Skeletal muscle tissue (tissue), 4 donors: ENCODE results near the gene C2CD4B. TPM values are rescaled to one million over a fixed set of nuclear protein-coding genes. Genes with fewer than 3 reads are reported as not detected.

ENCODE experiments used
- H3K27ac ChIP-seq: one replicate; pipeline ENCODE4 v1.7.0; 2013; ENCODE audit warnings: mild to moderate bottlenecking, low read depth, low read length, inconsistent platforms
- H3K27me3 ChIP-seq, 3 donors: one replicate each; pipeline ENCODE4 v1.7.0; 2013; ENCODE audit warnings: low read length in 3 of 3; ENCODE audit not compliant: control insufficient read depth in 3 of 3, insufficient read depth in 3 of 3
- H3K36me3 ChIP-seq, 3 donors: one replicate each; pipeline ENCODE4 v1.7.0; 2013; ENCODE audit warnings: low read length in 3 of 3; ENCODE audit not compliant: control insufficient read depth in 3 of 3, insufficient read depth in 3 of 3
- H3K4me1 ChIP-seq, 3 donors: one replicate each; pipeline ENCODE4 v1.7.0; 2013; ENCODE audit warnings: low read length in 3 of 3, mild to moderate bottlenecking in 3 of 3; ENCODE audit not compliant: control insufficient read depth in 3 of 3, insufficient read depth in 3 of 3
- H3K4me3 ChIP-seq, 3 donors: one replicate each; pipeline ENCODE4 v1.7.0; 2013; ENCODE audit warnings: low read length in 3 of 3
- H3K9ac ChIP-seq, 3 donors: one replicate each; pipeline ENCODE4 v1.7.0; 2013; ENCODE audit warnings: low read length in 3 of 3, mild to moderate bottlenecking in 3 of 3, moderate library complexity in 2 of 3, low read depth in 1 of 3
- H3K9me3 ChIP-seq, 3 donors: one replicate each; pipeline ENCODE4 v1.7.0; 2013; ENCODE audit warnings: low read length in 3 of 3; ENCODE audit not compliant: control insufficient read depth in 3 of 3
- total RNA-seq: library from RNA; depleted of rRNA; stranded (reverse); fragments of >200 nt; gene quantifications from one replicate; pipeline ENCODE4 v1.2.3, GENCODE V29; 2014
- donor health status: Osteomylitis.

C2CD4B gene
- total RNA-seq, 1 donor from 2014 or later: 8.4 TPM

- Histone ChIP-seq H3K9ac (no peak overlapping the region), H3K4me1 (peaks cover 7 to 13% (median 11%) of the 10 kb centered on the region in 3 donors), H3K4me3 (no peak overlapping the region), H3K9me3 (no peaks in the 10 kb centered on the region), H3K27me3 (peaks cover 0 to 3% (median 0%) of the 10 kb centered on the region in 3 donors), H3K36me3 (no peaks in the 10 kb centered on the region), H3K27ac (no peak overlapping the region)
Measured at GRCh38 chr15:62187910-62188309, 22.8 kb upstream of the C2CD4B start.

- Histone ChIP-seq H3K4me1 (peaks cover 7 to 13% (median 11%) of the 10 kb centered on the region in 3 donors), H3K27me3 (peaks cover 0 to 3% (median 0%) of the 10 kb centered on the region in 3 donors), H3K27ac (no peak overlapping the region), H3K4me3 (no peak overlapping the region), H3K9me3 (no peaks in the 10 kb centered on the region), H3K9ac (no peak overlapping the region), H3K36me3 (no peaks in the 10 kb centered on the region)
Measured at GRCh38 chr15:62187425-62187824, 22.3 kb upstream of the C2CD4B start.

GRCh38 chr15:62186578-62186977 lies 21.5 kb upstream of the C2CD4B start:
- H3K9me3 ChIP-seq: no peaks in the 10 kb centered on the region
- no peak overlapping the region for H3K9ac ChIP-seq
- peaks cover 7 to 13% (median 11%) of the 10 kb centered on the region in 3 donors for H3K4me1 ChIP-seq
- peaks cover 0 to 3% (median 0%) of the 10 kb centered on the region in 3 donors for H3K27me3 ChIP-seq
- no peak overlapping the region for H3K4me3 ChIP-seq
- no peaks in the 10 kb centered on the region for H3K36me3 ChIP-seq
- H3K27ac ChIP-seq: no peak overlapping the region

GRCh38 chr15:62183130-62183529 lies 18.0 kb upstream of the C2CD4B start:
- no peak overlapping the region for H3K4me3 ChIP-seq
- no peaks in the 10 kb centered on the region for H3K27me3 ChIP-seq
- H3K4me1 ChIP-seq: peaks cover 7 to 13% (median 8%) of the 10 kb centered on the region in 3 donors
- no peak overlapping the region for H3K27ac ChIP-seq
- H3K36me3 ChIP-seq: no peaks in the 10 kb centered on the region
- peaks cover 0 to 2% (median 0%) of the 10 kb centered on the region in 3 donors for H3K9me3 ChIP-seq
- H3K9ac ChIP-seq: no peak overlapping the region

- Histone ChIP-seq H3K9me3 (no peaks in the 10 kb centered on the region), H3K4me3 (peak overlapping the region in 1 of 3 donors; percentile 21), H3K4me1 (peaks cover 0 to 7% (median 5%) of the 10 kb centered on the region in 3 donors), H3K36me3 (no peaks in the 10 kb centered on the region), H3K27ac (peak overlapping the region; percentile 64), H3K27me3 (no peaks in the 10 kb centered on the region), H3K9ac (peak overlapping the region in 1 of 3 donors; percentile 59)
Measured at GRCh38 chr15:62173215-62173614, 8.1 kb upstream of the C2CD4B start.

GRCh38 chr15:62171882-62172281 lies 6.8 kb upstream of the C2CD4B start:
- no peaks in the 10 kb centered on the region for H3K9me3 ChIP-seq
- no peak overlapping the region for H3K9ac ChIP-seq
- H3K4me3 ChIP-seq: no peak overlapping the region
- H3K4me1 ChIP-seq: peaks cover 0 to 7% (median 5%) of the 10 kb centered on the region in 3 donors
- H3K27me3 ChIP-seq: no peaks in the 10 kb centered on the region
- peak overlapping the region; percentile 64 for H3K27ac ChIP-seq
- no peaks in the 10 kb centered on the region for H3K36me3 ChIP-seq

GRCh38 chr15:62165793-62166375 lies 799 bp upstream of the C2CD4B start:
- Histone ChIP-seq H3K27me3 (peaks cover 9 to 39% (median 36%) of the 10 kb centered on the region in 3 donors), H3K4me3 (peak overlapping the region; percentile 37 to 59 (median 37)), H3K9me3 (no peaks in the 10 kb centered on the region), H3K4me1 (peaks cover 5 to 9% (median 8%) of the 10 kb centered on the region in 3 donors), H3K9ac (no peak overlapping the region), H3K27ac (peak overlapping the region; percentile 51), H3K36me3 (no peaks in the 10 kb centered on the region)

- Histone ChIP-seq H3K9me3 (no peaks in the 10 kb centered on the region), H3K36me3 (no peaks in the 10 kb centered on the region), H3K27ac (no peak overlapping the region), H3K9ac (peak overlapping the region; percentile 34 to 48 (median 34)), H3K4me1 (peaks cover 5 to 9% (median 8%) of the 10 kb centered on the region in 3 donors), H3K27me3 (peaks cover 9 to 39% (median 39%) of the 10 kb centered on the region in 3 donors), H3K4me3 (peak overlapping the region; percentile 37 to 63 (median 59))
Measured at GRCh38 chr15:62164396-62165103, 535 bp downstream of the C2CD4B start.

GRCh38 chr15:62164014-62164395 lies 1.1 kb downstream of the C2CD4B start:
- no peak overlapping the region for H3K27ac ChIP-seq
- no peaks in the 10 kb centered on the region for H3K36me3 ChIP-seq
- no peaks in the 10 kb centered on the region for H3K9me3 ChIP-seq
- H3K27me3 ChIP-seq: peaks cover 9 to 39% (median 39%) of the 10 kb centered on the region in 3 donors
- peak overlapping the region in 2 of 3 donors; percentile 23 to 25 for H3K9ac ChIP-seq
- H3K4me3 ChIP-seq: peak overlapping the region in 1 of 3 donors; percentile 32
- peaks cover 5 to 9% (median 8%) of the 10 kb centered on the region in 3 donors for H3K4me1 ChIP-seq
